ENCODE data around the gene SCRN2.

The SCRN2 gene

DNA sequence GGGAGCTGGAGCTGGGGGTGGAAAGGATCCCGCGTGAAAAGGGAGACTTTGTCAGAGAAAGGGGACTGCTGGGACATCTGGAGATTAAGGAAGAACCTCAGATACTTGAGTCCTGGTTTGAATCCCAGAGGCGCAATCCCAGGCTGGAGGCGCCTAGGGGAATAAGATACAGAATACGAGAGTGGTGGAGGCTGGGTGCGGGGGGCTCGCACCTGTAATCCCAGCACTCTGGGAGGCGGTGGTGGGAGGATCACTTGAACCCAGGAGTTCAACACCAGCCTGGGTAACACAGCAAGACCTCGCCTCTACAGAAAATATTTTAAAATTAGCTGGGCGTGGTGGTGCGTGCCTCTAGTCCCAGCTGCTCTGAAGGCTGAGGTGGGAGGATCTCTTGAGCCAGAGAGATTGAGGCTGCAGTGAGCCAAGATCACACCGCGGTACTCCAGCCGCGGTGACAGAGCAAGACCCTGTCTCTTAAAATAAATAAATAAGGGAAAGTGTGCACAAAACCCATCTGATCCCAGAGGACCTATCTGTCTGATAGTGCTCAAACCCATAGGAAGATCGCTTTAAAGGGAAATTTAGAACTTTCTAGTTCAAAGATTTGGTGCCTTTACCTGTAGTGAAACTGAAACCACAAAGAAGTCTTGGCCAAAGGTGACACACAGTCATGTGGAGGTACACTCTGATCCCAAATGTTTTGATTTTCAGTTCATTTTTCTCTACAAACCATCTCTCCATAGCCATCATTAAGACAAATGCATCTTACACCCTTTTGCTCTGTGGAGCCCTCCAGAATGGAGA lies 617 bp upstream of the SCRN2 start:
- H3K4me3 ChIP-seq (ENCODE audit: low read length) = peak overlapping the region; percentile 84
- H3K9ac ChIP-seq (ENCODE audit: low read depth, low read length) = peak overlapping the region; percentile 84

DNA sequence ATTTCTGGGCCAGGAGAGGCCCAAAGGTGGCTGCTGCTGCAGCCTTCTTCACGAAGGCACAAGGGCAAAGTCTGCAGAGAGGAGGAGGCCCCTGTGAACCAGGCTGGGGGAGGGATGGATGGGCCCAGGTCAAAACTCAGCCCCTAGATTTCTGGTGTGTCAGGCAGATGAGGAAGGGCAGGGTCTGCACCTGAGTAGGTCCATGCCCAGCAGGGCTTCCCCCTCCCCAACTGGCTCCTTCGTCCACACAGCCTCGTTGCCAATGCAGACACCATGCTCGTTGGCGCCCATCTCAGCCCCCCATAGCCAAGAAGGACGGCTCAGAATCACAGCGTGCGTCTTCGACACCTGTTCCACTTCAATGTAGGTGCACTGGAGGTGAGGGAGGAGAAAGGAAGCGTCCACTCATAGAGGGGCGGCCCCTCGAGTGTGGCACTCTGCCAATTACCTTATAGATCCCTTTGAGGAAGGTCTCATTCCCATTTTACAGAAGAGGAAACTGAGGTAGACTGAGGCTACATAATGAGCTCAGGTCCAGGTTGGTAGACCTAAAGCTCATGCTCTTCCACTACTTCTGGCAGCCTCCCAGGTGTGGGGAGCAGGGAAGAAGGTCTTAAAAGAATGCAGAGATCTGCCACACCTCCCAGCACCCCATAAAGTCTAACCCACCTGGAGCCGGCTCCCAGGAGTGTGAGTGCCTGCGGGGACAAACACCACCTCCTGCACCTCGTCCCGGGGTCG lies 902 bp downstream of the SCRN2 start:
- Histone ChIP-seq H3K4me2 (ENCODE audit: low read length) (peak overlapping the region; percentile 93), H3K9me3 (replicated peaks; ENCODE audit: low read length) (no peaks in the 10 kb centered on the region), H3K9ac (ENCODE audit: low read depth, low read length) (peak overlapping the region; percentile 84), H3K36me3 (ENCODE audit: insufficient read depth, low read length) (peaks cover 6% of the 10 kb centered on the region), H3K4me1 (ENCODE audit: control insufficient read depth, insufficient read depth, low read length) (peaks cover 27% of the 10 kb centered on the region), H3K27me3 (ENCODE audit: control insufficient read depth, insufficient read depth, low read length) (no peaks in the 10 kb centered on the region), H3K4me3 (ENCODE audit: low read length) (peak overlapping the region; percentile 84)

More for the DNA sequence above, 617 bp upstream of the SCRN2 start:
- peaks cover 27% of the 10 kb centered on the region for H3K4me1 ChIP-seq (ENCODE audit: control insufficient read depth, insufficient read depth, low read length)
- H3K4me2 ChIP-seq (ENCODE audit: low read length) = peak overlapping the region; percentile 93
- H3K36me3 ChIP-seq (ENCODE audit: insufficient read depth, low read length) = no peaks in the 10 kb centered on the region
- H3K9me3 ChIP-seq (replicated peaks; ENCODE audit: low read length) = no peaks in the 10 kb centered on the region
- H3K27me3 ChIP-seq (ENCODE audit: control insufficient read depth, insufficient read depth, low read length) = peaks cover 11% of the 10 kb centered on the region

DNA sequence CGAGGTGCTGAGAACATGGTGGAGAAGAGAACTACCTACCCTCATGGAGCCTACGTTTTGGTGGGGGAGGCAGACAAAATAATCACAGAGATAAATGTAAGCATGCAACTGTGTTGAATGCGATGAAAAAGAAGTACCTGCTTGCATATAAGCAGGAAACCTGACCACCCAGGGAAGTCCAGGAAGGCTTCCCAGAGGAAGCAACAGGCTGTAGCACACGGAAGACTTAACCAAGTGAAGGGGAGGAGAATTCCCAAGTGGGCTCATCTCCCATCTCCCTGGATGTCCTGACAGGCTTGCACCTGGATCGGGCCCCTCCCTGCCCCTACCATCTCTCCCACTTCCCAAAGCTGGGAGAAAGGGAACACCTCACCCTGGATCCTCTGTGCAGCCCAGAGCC lies 2.0 kb downstream of the SCRN2 start:
- Histone ChIP-seq H3K4me3 (ENCODE audit: low read length) (no peak overlapping the region), H3K9ac (ENCODE audit: low read depth, low read length) (no peak overlapping the region), H3K27me3 (ENCODE audit: control insufficient read depth, insufficient read depth, low read length) (no peaks in the 10 kb centered on the region), H3K36me3 (ENCODE audit: insufficient read depth, low read length) (peaks cover 6% of the 10 kb centered on the region), H3K4me1 (ENCODE audit: control insufficient read depth, insufficient read depth, low read length) (peaks cover 27% of the 10 kb centered on the region), H3K9me3 (replicated peaks; ENCODE audit: low read length) (no peaks in the 10 kb centered on the region), H3K4me2 (ENCODE audit: low read length) (no peak overlapping the region)

GRCh38 chr17:47838636-47839035 lies 2.4 kb downstream of the SCRN2 start:
- no peaks in the 10 kb centered on the region for H3K9me3 ChIP-seq (replicated peaks; ENCODE audit: low read length)
- H3K36me3 ChIP-seq (ENCODE audit: insufficient read depth, low read length) = peaks cover 6% of the 10 kb centered on the region
- no peak overlapping the region for H3K4me2 ChIP-seq (ENCODE audit: low read length)
- H3K27me3 ChIP-seq (ENCODE audit: control insufficient read depth, insufficient read depth, low read length) = no peaks in the 10 kb centered on the region
- no peak overlapping the region for H3K9ac ChIP-seq (ENCODE audit: low read depth, low read length)
- H3K4me1 ChIP-seq (ENCODE audit: control insufficient read depth, insufficient read depth, low read length) = peaks cover 27% of the 10 kb centered on the region
- H3K4me3 ChIP-seq (ENCODE audit: low read length) = no peak overlapping the region

DNA sequence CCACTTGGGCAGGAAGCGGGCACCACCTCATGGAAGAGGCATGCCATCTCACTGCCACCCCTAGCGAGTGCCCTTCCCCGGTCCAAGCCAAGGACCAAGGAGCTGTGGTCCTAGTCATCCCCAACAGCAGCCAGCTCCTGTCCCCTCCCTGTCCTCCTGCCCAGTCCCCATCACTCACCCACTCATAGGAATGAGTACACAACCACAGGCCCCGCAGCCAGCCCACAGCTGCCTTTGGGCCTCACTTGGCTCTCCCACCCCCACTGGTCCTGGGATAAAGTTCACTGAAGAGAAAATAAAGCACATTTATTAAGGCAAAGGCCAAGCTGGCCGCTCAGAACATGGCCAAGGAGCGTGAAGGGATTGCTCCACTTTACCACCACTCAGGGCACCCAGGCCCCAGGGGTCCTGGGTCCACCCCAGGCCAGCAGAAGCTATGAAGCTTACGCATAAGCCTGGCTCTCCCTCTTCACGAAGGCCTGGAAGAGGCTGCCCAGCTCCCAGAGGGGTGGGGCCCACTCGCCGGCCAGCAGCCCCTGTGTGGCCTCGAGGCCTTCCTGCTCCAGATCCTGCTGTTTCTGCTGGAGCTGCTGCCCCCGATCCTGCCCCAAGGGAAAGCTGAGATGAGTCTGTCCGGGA lies 3.6 kb downstream of the SCRN2 start:
- Histone ChIP-seq H3K4me3 (ENCODE audit: low read length) (no peak overlapping the region), H3K4me1 (ENCODE audit: control insufficient read depth, insufficient read depth, low read length) (peaks cover 27% of the 10 kb centered on the region), H3K4me2 (ENCODE audit: low read length) (peak overlapping the region; percentile 47), H3K36me3 (ENCODE audit: insufficient read depth, low read length) (peaks cover 6% of the 10 kb centered on the region), H3K27me3 (ENCODE audit: control insufficient read depth, insufficient read depth, low read length) (no peaks in the 10 kb centered on the region), H3K9ac (ENCODE audit: low read depth, low read length) (peak overlapping the region; percentile 55), H3K9me3 (replicated peaks; ENCODE audit: low read length) (no peaks in the 10 kb centered on the region)

GRCh38 chr17:47836601-47837000 lies 4.5 kb downstream of the SCRN2 start:
- Histone ChIP-seq H3K9ac (ENCODE audit: low read depth, low read length) (peak overlapping the region; percentile 10), H3K4me3 (ENCODE audit: low read length) (no peak overlapping the region), H3K27me3 (ENCODE audit: control insufficient read depth, insufficient read depth, low read length) (no peaks in the 10 kb centered on the region), H3K9me3 (replicated peaks; ENCODE audit: low read length) (no peaks in the 10 kb centered on the region), H3K36me3 (ENCODE audit: insufficient read depth, low read length) (peaks cover 6% of the 10 kb centered on the region), H3K4me2 (ENCODE audit: low read length) (no peak overlapping the region), H3K4me1 (ENCODE audit: control insufficient read depth, insufficient read depth, low read length) (peaks cover 31% of the 10 kb centered on the region)

DNA sequence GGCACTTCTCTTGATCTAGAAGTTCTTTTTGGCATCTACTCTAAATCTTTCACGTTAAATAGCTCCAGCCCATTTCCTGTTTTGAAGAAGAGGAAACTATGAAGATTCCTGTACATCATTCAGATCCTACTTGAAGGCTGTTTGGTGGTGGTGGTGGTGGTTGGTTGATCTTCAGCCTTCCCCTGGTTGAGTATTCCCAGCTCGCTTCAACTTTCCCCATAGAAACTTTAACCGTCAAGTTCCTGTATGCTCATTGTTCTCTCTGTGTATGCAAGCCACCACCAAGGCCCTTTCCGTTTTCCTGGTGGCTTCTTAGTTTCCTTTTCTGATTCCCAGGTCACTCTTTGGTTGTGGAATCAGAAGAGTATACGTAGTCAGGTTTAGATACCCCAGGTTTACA lies 6.3 kb downstream of the SCRN2 start:
- H3K9me3 ChIP-seq (replicated peaks; ENCODE audit: low read length) = no peaks in the 10 kb centered on the region
- no peak overlapping the region for H3K4me3 ChIP-seq (ENCODE audit: low read length)
- H3K27me3 ChIP-seq (ENCODE audit: control insufficient read depth, insufficient read depth, low read length) = no peaks in the 10 kb centered on the region
- peaks cover 28% of the 10 kb centered on the region for H3K4me1 ChIP-seq (ENCODE audit: control insufficient read depth, insufficient read depth, low read length)
- no peak overlapping the region for H3K4me2 ChIP-seq (ENCODE audit: low read length)
- H3K9ac ChIP-seq (ENCODE audit: low read depth, low read length) = no peak overlapping the region
- H3K36me3 ChIP-seq (ENCODE audit: insufficient read depth, low read length) = peaks cover 6% of the 10 kb centered on the region

DNA sequence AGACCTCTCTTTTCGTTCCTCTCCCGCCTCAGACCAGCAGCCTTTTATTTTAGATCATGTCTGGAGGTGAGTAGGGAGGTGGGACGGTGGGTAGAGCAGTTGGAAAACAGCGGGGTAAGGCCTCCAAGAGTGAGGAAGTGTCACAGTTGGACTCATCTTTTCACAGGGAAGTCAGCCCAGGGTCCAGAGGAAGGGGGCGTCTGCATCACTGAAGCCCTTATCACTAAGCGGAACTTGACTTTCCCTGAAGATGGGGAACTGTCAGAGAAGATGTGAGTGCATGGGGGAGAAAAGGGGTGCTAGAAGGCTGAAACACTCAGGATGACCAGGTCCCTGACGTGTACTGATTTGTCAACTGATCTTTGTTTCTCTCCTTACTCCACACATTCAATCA lies 9.1 kb downstream of the SCRN2 start:
- Histone ChIP-seq H3K9ac (ENCODE audit: low read depth, low read length) (peak overlapping the region; percentile 90), H3K27me3 (ENCODE audit: control insufficient read depth, insufficient read depth, low read length) (no peaks in the 10 kb centered on the region), H3K36me3 (ENCODE audit: insufficient read depth, low read length) (peaks cover 12% of the 10 kb centered on the region), H3K4me3 (ENCODE audit: low read length) (peak overlapping the region; percentile 82), H3K9me3 (replicated peaks; ENCODE audit: low read length) (no peaks in the 10 kb centered on the region), H3K4me2 (ENCODE audit: low read length) (peak overlapping the region; percentile 78), H3K4me1 (ENCODE audit: control insufficient read depth, insufficient read depth, low read length) (peaks cover 14% of the 10 kb centered on the region)

DNA sequence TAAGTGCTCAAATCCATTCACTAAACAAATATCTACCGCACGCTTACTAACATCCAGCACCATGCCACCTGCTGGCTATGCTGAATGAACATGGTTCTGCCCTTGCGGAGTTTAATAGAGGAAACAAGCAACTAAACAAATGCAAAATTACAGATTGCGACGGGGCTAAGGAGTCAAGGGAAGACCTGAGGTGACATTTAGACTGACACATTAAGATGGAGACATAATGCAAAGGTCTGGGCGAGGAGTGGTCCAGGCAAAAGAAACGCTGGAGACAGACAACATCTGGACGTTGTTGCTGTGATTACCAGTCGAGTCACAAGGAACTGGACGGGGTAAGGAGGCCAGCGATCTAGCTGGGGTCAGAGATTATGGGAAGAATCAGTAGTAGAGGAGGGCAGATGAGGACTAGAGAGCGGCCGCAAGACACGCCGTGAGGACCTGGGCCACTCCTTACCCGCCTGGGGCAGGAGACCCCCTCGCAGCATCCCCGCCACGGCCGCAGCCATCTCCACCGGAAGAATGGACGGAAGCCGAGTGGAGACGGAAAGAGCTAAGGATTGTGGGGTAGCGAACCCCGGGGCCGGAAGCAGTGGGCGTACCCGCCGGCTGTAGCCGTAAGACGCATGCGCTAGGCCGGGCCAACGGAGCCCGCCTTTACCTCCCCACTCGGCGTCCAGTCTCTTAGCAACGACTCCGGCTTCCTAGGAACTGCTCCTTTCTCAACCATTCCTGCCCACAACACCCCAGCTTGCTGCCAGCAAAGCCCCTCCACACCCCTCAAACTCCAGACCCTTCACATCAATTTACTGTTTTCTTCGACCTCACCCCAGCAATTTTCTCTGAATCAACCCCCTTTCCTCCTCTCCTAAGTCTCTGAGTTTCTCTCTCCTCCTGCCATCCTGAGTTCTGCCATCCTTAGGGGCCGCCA lies 9.8 kb downstream of the SCRN2 start, which contains the start of the genes LRRC46 and MRPL10:
Gene LRRC46 (plus strand): TSS at position 668 of the 931 bp plus-strand sequence. CDS start 320 bp downstream, outside the sequence.
Gene MRPL10 (minus strand): TSS at position 539 of the 931 bp plus-strand sequence. CDS start 30 bp downstream, at position 509.
- peaks cover 13% of the 10 kb centered on the region for H3K4me1 ChIP-seq (ENCODE audit: control insufficient read depth, insufficient read depth, low read length)
- peaks cover 19% of the 10 kb centered on the region for H3K36me3 ChIP-seq (ENCODE audit: insufficient read depth, low read length)
- peak within 1 kb of the TSS; percentile 90 for H3K9ac ChIP-seq (ENCODE audit: low read depth, low read length)
- peak within 1 kb of the TSS; percentile 78 for H3K4me2 ChIP-seq (ENCODE audit: low read length)
- H3K4me3 ChIP-seq (ENCODE audit: low read length) = peak within 1 kb of the TSS; percentile 82
- no peaks in the 10 kb centered on the region for H3K27me3 ChIP-seq (ENCODE audit: control insufficient read depth, insufficient read depth, low read length)
- H3K9me3 ChIP-seq (replicated peaks; ENCODE audit: low read length) = no peaks in the 10 kb centered on the region

DNA sequence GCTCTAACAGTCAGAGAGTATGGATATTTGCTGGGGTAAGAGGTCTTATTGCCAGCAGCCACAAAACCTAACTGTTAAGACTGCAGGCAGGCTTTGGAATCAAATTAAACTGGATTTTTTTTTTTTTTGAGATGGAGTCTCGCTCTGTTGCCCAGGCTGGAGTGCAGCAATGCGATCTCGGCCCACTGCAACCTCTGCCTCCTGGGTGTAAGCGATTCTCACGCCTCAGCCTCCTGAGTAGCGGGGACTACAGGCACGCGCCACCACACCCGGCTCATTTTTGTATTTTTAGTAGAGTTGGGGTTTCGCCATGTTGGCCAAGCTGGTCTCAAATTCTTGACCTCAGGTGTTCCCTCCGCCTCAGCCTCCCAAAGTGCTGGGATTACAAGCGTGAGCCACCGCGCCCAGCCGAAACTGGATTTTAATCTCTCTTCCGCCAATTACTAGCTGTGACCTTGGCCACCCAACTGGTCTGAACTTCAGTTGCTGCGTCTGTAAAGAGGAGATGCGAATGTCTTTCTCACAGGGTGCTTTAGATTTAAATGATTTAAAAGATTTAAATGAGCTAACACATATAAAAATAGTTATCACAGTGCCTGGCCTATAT lies 10.6 kb downstream of the SCRN2 start:
- Histone ChIP-seq H3K4me3 (ENCODE audit: low read length) (peak overlapping the region; percentile 82), H3K36me3 (ENCODE audit: insufficient read depth, low read length) (peaks cover 17% of the 10 kb centered on the region), H3K4me2 (ENCODE audit: low read length) (peak overlapping the region; percentile 78), H3K9me3 (replicated peaks; ENCODE audit: low read length) (no peaks in the 10 kb centered on the region), H3K4me1 (ENCODE audit: control insufficient read depth, insufficient read depth, low read length) (peaks cover 13% of the 10 kb centered on the region), H3K9ac (ENCODE audit: low read depth, low read length) (peak overlapping the region; percentile 90), H3K27me3 (ENCODE audit: control insufficient read depth, insufficient read depth, low read length) (no peaks in the 10 kb centered on the region)

Measured in skeletal muscle satellite cell (primary cell).